HEK293 (cell line): ENCODE data around the gene KLHDC8B.

Source experiments
- BCL11A ChIP-seq: fragments of 450-650 bp; formaldehyde crosslinking; IDR thresholded peaks from 2 replicates; pipeline ENCODE4 v1.5.1; 2016; ENCODE audit warnings: low read depth, missing biosample characterization, missing genetic modification characterization
- GLIS1 ChIP-seq: fragments of 450-650 bp; formaldehyde crosslinking; IDR thresholded peaks from 2 replicates; pipeline ENCODE4 v1.5.1; 2016; ENCODE audit warnings: missing biosample characterization, missing genetic modification characterization
- GLIS2 ChIP-seq: fragments of 450-650 bp; formaldehyde crosslinking; IDR thresholded peaks from 2 replicates; pipeline ENCODE4 v1.5.1; 2016; ENCODE audit warnings: missing biosample characterization, missing genetic modification characterization
- PRDM10 ChIP-seq: fragments of 450-650 bp; formaldehyde crosslinking; IDR thresholded peaks from 2 replicates; pipeline ENCODE4 v1.5.1; 2016; ENCODE audit warnings: missing biosample characterization, missing genetic modification characterization
- SALL2 ChIP-seq: fragments of 450-650 bp; formaldehyde crosslinking; IDR thresholded peaks from 2 replicates; pipeline ENCODE4 v1.5.0; 2017; ENCODE audit warnings: missing biosample characterization, mild to moderate bottlenecking, missing genetic modification characterization, borderline replicate concordance
- SCRT2 ChIP-seq: fragments of 450-650 bp; formaldehyde crosslinking; IDR thresholded peaks from 2 replicates; pipeline ENCODE4 v1.5.1; 2016; ENCODE audit warnings: missing biosample characterization, missing genetic modification characterization
- YY1 ChIP-seq: fragments of 450-650 bp; formaldehyde crosslinking; IDR thresholded peaks from 2 replicates; pipeline ENCODE4 v1.5.1; 2018; ENCODE audit warnings: missing biosample characterization, missing genetic modification characterization
- ZBTB1 ChIP-seq: fragments of 450-650 bp; formaldehyde crosslinking; IDR thresholded peaks from 2 replicates; pipeline ENCODE4 v1.5.1; 2016; ENCODE audit warnings: missing biosample characterization, missing genetic modification characterization
- ZBTB20 ChIP-seq: fragments of 450-650 bp; formaldehyde crosslinking; IDR thresholded peaks from 2 replicates; pipeline ENCODE4 v1.5.1; 2016; ENCODE audit warnings: missing biosample characterization, missing genetic modification characterization
- ZBTB48 ChIP-seq: fragments of 450-650 bp; formaldehyde crosslinking; IDR thresholded peaks from 2 replicates; pipeline ENCODE4 v1.5.1; 2016; ENCODE audit warnings: missing biosample characterization, missing genetic modification characterization
- ZBTB6 ChIP-seq: fragments of 450-650 bp; formaldehyde crosslinking; IDR thresholded peaks from 2 replicates; pipeline ENCODE4 v1.5.1; 2017; ENCODE audit warnings: missing biosample characterization, missing genetic modification characterization
- ZBTB8A ChIP-seq: fragments of 450-650 bp; formaldehyde crosslinking; IDR thresholded peaks from 2 replicates; pipeline ENCODE4 v1.5.1; 2016; ENCODE audit warnings: missing biosample characterization, missing genetic modification characterization
- ZEB2 ChIP-seq: fragments of 450-650 bp; formaldehyde crosslinking; IDR thresholded peaks from 2 replicates; pipeline ENCODE4 v1.5.1; 2016; ENCODE audit warnings: missing biosample characterization, missing genetic modification characterization
- ZFP37 ChIP-seq: fragments of 450-650 bp; formaldehyde crosslinking; IDR thresholded peaks from 2 replicates; pipeline ENCODE4 v1.5.1; 2016; ENCODE audit warnings: missing biosample characterization, missing genetic modification characterization
- ZFP69B ChIP-seq: fragments of 450-650 bp; formaldehyde crosslinking; IDR thresholded peaks from 2 replicates; pipeline ENCODE4 v1.5.1; 2016; ENCODE audit warnings: missing biosample characterization, missing genetic modification characterization
- ZNF26 ChIP-seq: fragments of 450-650 bp; formaldehyde crosslinking; IDR thresholded peaks from 2 replicates; pipeline ENCODE4 v1.5.1; 2016; ENCODE audit warnings: missing biosample characterization, missing genetic modification characterization
- ZNF311 ChIP-seq: fragments of 450-650 bp; formaldehyde crosslinking; IDR thresholded peaks from 2 replicates; pipeline ENCODE4 v1.5.1; 2017; ENCODE audit warnings: missing biosample characterization, missing genetic modification characterization, borderline replicate concordance
- ZNF394 ChIP-seq: fragments of 450-650 bp; formaldehyde crosslinking; IDR thresholded peaks from 2 replicates; pipeline ENCODE4 v1.5.1; 2016; ENCODE audit warnings: missing biosample characterization, missing genetic modification characterization, mild to moderate bottlenecking, moderate library complexity, borderline replicate concordance
- ZNF423 ChIP-seq: fragments of 450-650 bp; formaldehyde crosslinking; IDR thresholded peaks from 2 replicates; pipeline ENCODE4 v1.5.1; 2016; ENCODE audit warnings: missing biosample characterization, missing genetic modification characterization
- ZNF600 ChIP-seq: fragments of 450-650 bp; formaldehyde crosslinking; IDR thresholded peaks from 2 replicates; pipeline ENCODE4 v1.5.1; 2016; ENCODE audit warnings: missing biosample characterization, missing genetic modification characterization
- ZNF660 ChIP-seq: fragments of 450-650 bp; IDR thresholded peaks from 2 replicates; pipeline ENCODE4 v1.5.1; 2018; ENCODE audit warnings: missing biosample characterization, mild to moderate bottlenecking, missing genetic modification characterization
- ZNF76 ChIP-seq: fragments of 450-650 bp; formaldehyde crosslinking; IDR thresholded peaks from 2 replicates; pipeline ENCODE4; 2016; ENCODE audit warnings: low read depth, missing biosample characterization, missing genetic modification characterization, borderline replicate concordance
- ZSCAN23 ChIP-seq: fragments of 450-650 bp; formaldehyde crosslinking; IDR thresholded peaks from 2 replicates; pipeline ENCODE4 v1.5.1; 2016; ENCODE audit warnings: missing biosample characterization, missing genetic modification characterization
- TF ChIP-seq, protein P1 (sequence below): fragments of 450-650 bp; formaldehyde crosslinking; IDR thresholded peaks from 2 replicates; pipeline ENCODE4 v1.5.1; 2016; ENCODE audit warnings: missing biosample characterization, missing genetic modification characterization
- TF ChIP-seq, protein P2 (sequence below): fragments of 450-650 bp; formaldehyde crosslinking; IDR thresholded peaks from 2 replicates; pipeline ENCODE4 v1.5.1; 2016; ENCODE audit warnings: missing biosample characterization, missing genetic modification characterization

Gene KLHDC8B

GRCh38 chr3:49171119-49171774 lies at the start of gene KLHDC8B (continued):
- TF ChIP-seq PRDM10 (peak; percentile 80), GLIS1 (tag by site-specific recombination) (peak; percentile 54), ZNF423 (tag by site-specific recombination) (peak; percentile 49; the same call in 1 of the 2 replicates), ZEB2 (peak; percentile 91), ZSCAN23 (no peak), ZNF394 (tag by site-specific recombination) (peak; percentile 42; the same call in 1 of the 2 replicates), GLIS2 (peak; percentile 55), ZNF660 (tag by site-specific recombination) (peak; percentile 49; the same call in 1 of the 2 replicates), ZBTB8A (tag by site-specific recombination) (peak; percentile 88), ZBTB48 (tag by site-specific recombination) (peak; percentile 64; the same call in 1 of the 2 replicates), YY1 (tag by site-specific recombination) (no peak), ZBTB6 (tag by site-specific recombination) (0 out of 2 replicates have a peak, but pooled peaks have one; percentile 60), ZNF26 (tag by site-specific recombination) (no peak), ZNF600 (tag by site-specific recombination) (peak; percentile 86), SALL2 (tag by site-specific recombination) (no peak), ZBTB20 (tag by site-specific recombination) (peak; percentile 71; the same call in 1 of the 2 replicates), SCRT2 (tag by site-specific recombination) (no peak), ZBTB1 (no peak), ZFP37 (tag by site-specific recombination) (peak; percentile 65; the same call in 1 of the 2 replicates), ZFP69B (peak; percentile 75; the same call in 1 of the 2 replicates), ZNF76 (tag by site-specific recombination) (peak; percentile 47; the same call in 1 of the 2 replicates), BCL11A (tag by site-specific recombination) (0 out of 2 replicates have a peak, but pooled peaks have one; percentile 15), ZNF311 (tag by site-specific recombination) (no peak)
- TF ChIP-seq, protein P1, sequence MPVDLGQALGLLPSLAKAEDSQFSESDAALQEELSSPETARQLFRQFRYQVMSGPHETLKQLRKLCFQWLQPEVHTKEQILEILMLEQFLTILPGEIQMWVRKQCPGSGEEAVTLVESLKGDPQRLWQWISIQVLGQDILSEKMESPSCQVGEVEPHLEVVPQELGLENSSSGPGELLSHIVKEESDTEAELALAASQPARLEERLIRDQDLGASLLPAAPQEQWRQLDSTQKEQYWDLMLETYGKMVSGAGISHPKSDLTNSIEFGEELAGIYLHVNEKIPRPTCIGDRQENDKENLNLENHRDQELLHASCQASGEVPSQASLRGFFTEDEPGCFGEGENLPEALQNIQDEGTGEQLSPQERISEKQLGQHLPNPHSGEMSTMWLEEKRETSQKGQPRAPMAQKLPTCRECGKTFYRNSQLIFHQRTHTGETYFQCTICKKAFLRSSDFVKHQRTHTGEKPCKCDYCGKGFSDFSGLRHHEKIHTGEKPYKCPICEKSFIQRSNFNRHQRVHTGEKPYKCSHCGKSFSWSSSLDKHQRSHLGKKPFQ (tag by site-specific recombination), result no peak
- TF ChIP-seq, protein P2, sequence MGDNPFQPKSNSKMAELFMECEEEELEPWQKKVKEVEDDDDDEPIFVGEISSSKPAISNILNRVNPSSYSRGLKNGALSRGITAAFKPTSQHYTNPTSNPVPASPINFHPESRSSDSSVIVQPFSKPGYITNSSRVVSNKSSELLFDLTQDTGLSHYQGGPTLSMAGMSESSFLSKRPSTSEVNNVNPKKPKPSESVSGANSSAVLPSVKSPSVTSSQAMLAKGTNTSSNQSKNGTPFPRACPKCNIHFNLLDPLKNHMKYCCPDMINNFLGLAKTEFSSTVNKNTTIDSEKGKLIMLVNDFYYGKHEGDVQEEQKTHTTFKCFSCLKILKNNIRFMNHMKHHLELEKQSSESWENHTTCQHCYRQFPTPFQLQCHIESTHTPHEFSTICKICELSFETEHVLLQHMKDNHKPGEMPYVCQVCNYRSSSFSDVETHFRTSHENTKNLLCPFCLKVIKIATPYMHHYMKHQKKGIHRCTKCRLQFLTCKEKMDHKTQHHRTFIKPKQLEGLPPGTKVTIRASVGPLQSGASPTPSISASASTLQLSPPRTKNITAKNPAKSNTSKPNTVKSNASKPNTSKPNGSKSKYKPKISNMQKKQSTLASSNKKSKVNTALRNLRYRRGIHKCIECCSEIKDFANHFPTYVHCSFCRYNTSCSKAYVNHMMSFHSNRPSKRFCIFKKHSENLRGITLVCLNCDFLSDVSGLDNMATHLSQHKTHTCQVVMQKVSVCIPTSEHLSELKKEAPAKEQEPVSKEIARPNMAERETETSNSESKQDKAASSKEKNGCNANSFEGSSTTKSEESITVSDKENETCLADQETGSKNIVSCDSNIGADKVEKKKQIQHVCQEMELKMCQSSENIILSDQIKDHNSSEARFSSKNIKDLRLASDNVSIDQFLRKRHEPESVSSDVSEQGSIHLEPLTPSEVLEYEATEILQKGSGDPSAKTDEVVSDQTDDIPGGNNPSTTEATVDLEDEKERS (tag by site-specific recombination), result no peak
